K562 treated with DMSO at 1 percent for 4 hours (cell line): ENCODE measurements around the gene UBASH3B. TPM values are rescaled to one million over a fixed set of nuclear protein-coding genes. Genes with fewer than 3 reads are reported as not detected.

Source experiments
- total RNA-seq: library from RNA; unstranded; fragments of 300-600 nt; gene quantifications from 2 replicates; pipeline ENCODE4 v1.2.3, GENCODE V29; 2022; ENCODE audit not compliant: insufficient read depth

UBASH3B gene
- not detected in 2 replicates for total RNA-seq

DNA sequence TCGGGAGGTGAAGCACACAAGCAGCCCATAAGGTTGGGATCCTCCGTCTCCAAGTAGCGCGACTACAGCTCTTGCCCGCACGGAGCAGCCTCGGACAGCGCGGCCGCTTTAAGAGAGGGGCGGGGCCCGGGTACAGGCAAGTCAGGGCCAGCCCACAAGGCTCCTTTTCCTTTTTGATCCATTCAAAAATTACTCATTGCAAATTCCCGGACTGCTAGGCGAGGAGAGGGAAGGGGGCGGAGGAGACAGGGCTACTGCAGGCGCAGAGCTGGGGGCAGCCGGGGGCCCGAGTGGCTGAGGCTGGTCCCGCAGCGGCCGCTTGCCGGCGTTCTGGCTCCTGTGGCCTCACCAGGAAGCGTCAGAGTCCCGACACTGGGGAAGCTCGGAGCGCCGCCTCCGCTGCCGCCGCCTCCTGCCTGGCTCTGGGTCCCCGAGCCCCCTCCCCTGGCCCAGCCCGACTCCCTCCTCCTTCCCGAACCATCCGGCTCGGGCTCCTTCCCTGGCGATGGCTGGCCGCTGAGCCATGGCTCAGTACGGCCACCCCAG is at the start of gene UBASH3B:
TSS of gene UBASH3B (plus strand) at position 196 of the 546 bp plus-strand sequence. CDS start at position 524, 328 bp downstream.

Other genes starting within 250 kb of the UBASH3B start
- gene CRTAM, start 182.8 kb downstream of the UBASH3B start, total RNA-seq = not detected in 2 replicates
- gene JHY, start 227.0 kb downstream of the UBASH3B start, total RNA-seq = not detected in 2 replicates